D721Med (cell line): ENCODE data around the gene FAM174B.

Experiments used
- DNase-seq: peaks from one replicate; pipeline ENCODE4 v3.0.0; 2011; ENCODE audit warnings: low spot score; ENCODE audit not compliant: insufficient read length
- FAIRE-seq: peaks from 2 replicates; lab custom pipeline; 2011; peaks lifted over from hg19 to GRCh38; lab: Jason Lieb, UNC
- CTCF ChIP-seq: IDR thresholded peaks from 2 replicates; pipeline ENCODE4 v1.5.1; 2012; ENCODE audit warnings: mild to moderate bottlenecking, control low read depth; ENCODE audit not compliant: insufficient read depth; ENCODE audit errors: missing control alignments

FAM174B gene

DNA sequence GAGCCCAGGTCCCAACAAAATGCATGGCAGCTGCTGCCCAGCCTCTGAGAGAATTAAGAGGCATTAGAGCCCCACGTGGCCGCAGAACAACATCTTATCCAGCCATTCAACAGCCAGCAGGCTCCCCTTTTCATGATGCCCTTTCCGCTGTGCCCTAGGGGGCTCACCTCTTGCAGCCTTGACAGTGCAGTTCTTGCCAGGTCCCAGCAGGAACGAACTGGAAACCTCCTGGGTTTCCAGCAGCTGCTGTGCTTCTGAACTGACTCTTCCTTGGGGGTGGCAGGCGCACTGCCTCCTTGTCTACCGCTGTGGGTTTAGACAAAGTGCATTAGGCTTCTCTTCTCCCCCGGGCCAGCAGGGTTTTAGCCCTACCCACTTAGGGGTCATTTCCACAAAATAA is 85.2 kb downstream of the FAM174B start:
- no peak for TF ChIP-seq CTCF
- DNase-seq (no peak), FAIRE-seq (no peak)

DNA sequence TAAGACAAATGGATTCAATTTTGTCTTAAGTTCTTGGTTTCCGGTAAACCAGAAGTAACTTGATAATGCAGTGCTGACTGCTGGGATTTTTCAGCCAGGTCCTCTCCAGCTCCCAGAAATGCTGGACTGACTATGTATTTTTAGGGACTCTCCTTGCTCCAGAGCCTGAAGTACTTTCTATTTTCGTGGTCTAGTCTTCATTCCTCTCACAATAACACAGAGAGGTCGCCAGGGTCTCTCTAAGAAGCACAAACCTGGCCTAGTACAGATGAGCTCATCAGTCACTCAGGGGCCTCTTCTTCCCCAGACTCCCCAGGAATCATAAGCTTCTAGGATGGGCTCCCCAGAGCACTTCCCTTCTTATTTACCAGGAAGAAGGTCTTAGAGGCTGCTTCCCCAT is 85.8 kb downstream of the FAM174B start:
- DNase-seq (no peak), FAIRE-seq (no peak)
- no peak for TF ChIP-seq CTCF
